ENCODE data around the gene LRRC25. TPM values are rescaled to one million over a fixed set of nuclear protein-coding genes. Genes with fewer than 3 reads are reported as not detected.
A peak's percentile ranks its signal among the peaks of the same experiment; 100 is the strongest.

Gene LRRC25
- total and polyA plus RNA-seq, 3 experiments from 2014 or later = 0.26 to 0.31 TPM; not detected in 1

- peak overlapping the region; percentile 66 to 96 (median 94) for H3K27ac Mint-ChIP-seq
- CTCF ChIA-PET = interaction anchor here (0.9 to 1.1 kb wide), 2 partner anchors 10 to 70 kb away, joined by 3 to 4 read pairs; no protein-coding TSS in a partner anchor
Measured at GRCh38 chr19:18425515-18426415, 28.3 kb upstream of the LRRC25 start.

GRCh38 chr19:18424890-18425514, 27.6 kb upstream of the LRRC25 start:
- Histone ChIP-seq H3K27me3 (ENCODE audit: insufficient read depth, low read length, poor library complexity, severe bottlenecking) (no peaks in the 10 kb centered on the region), H3K36me3 (ENCODE audit: insufficient read depth, low read length) (no peaks in the 10 kb centered on the region), H3K27ac (ENCODE audit: low read depth, low read length) (no peak overlapping the region), H3K9me3 (ENCODE audit: low read length) (no peaks in the 10 kb centered on the region), H3K4me1 (ENCODE audit: insufficient read depth, low read length) (peaks cover 60% of the 10 kb centered on the region), H3K4me3 (ENCODE audit: low read length) (no peak overlapping the region)
- Mint-ChIP-seq H3K4me1 (peaks cover 52 to 88% (median 54%) of the 10 kb centered on the region in 3 donors), H3K36me3 (peaks cover 0 to 5% (median 0%) of the 10 kb centered on the region in 3 donors), H3K9me3 (no peaks in the 10 kb centered on the region), H3K27me3 (peaks cover 0 to under 1% of the 10 kb centered on the region in 2 donors), H3K4me3 (no peak overlapping the region), H3K27ac (peak overlapping the region in 6 of 8 donors; percentile 29 to 95 (median 76))
- CTCF ChIA-PET = interaction anchor here (1.1 kb wide), 1 partner anchor 11 kb away, joined by 4 read pairs; no protein-coding TSS in a partner anchor
- POLR2A ChIA-PET = interaction anchor here (0.6 to 6.5 kb wide), 3 partner anchors 9 to 143 kb away, joined by 3 to 42 read pairs (median 3); partner anchors contain the start of gene JUND
- peak in 1 of 5 donors; percentile 46 for DNase-seq

More at GRCh38 chr19:18425515-18426415, 28.3 kb upstream of the LRRC25 start:
- H3K36me3 Mint-ChIP-seq = peaks cover 0 to 1% (median 0%) of the 10 kb centered on the region in 3 donors
- Histone ChIP-seq H3K36me3 (ENCODE audit: insufficient read depth, low read length) (no peaks in the 10 kb centered on the region), H3K4me1 (ENCODE audit: insufficient read depth, low read length) (peaks cover 63% of the 10 kb centered on the region), H3K4me3 (ENCODE audit: low read length) (no peak overlapping the region), H3K27me3 (ENCODE audit: insufficient read depth, low read length, poor library complexity, severe bottlenecking) (no peaks in the 10 kb centered on the region), H3K27ac (ENCODE audit: low read depth, low read length) (no peak overlapping the region), H3K9me3 (ENCODE audit: low read length) (no peaks in the 10 kb centered on the region)
- peak overlapping the region in 6 of 7 donors; percentile 29 to 66 (median 62) for H3K4me3 Mint-ChIP-seq
- peak in 1 of 5 donors; percentile 61 for DNase-seq
- POLR2A ChIA-PET = interaction anchor here (0.6 to 1.1 kb wide), 2 partner anchors 10 to 144 kb away, joined by 3 read pairs; partner anchors contain the start of gene JUND
- H3K9me3 Mint-ChIP-seq = no peaks in the 10 kb centered on the region
- H3K4me1 Mint-ChIP-seq = peaks cover 46 to 86% (median 51%) of the 10 kb centered on the region in 3 donors
- H3K27me3 Mint-ChIP-seq = no peaks in the 10 kb centered on the region

GRCh38 chr19:18424122-18424889, 26.9 kb upstream of the LRRC25 start:
- Mint-ChIP-seq H3K27me3 (peaks cover 0 to 2% of the 10 kb centered on the region in 2 donors), H3K4me3 (peak overlapping the region in 5 of 7 donors; percentile 37 to 94 (median 69))
- CTCF ChIA-PET = interaction anchor here (1.8 kb wide), 1 partner anchor 14 kb away, joined by 13 read pairs; no protein-coding TSS in a partner anchor

GRCh38 chr19:18423258-18424020, 26.0 kb upstream of the LRRC25 start:
- Histone ChIP-seq H3K4me1 (ENCODE audit: insufficient read depth, low read length) (peaks cover 55% of the 10 kb centered on the region), H3K9me3 (ENCODE audit: low read length) (no peaks in the 10 kb centered on the region), H3K36me3 (ENCODE audit: insufficient read depth, low read length) (no peaks in the 10 kb centered on the region), H3K27me3 (ENCODE audit: insufficient read depth, low read length, poor library complexity, severe bottlenecking) (no peaks in the 10 kb centered on the region), H3K4me3 (ENCODE audit: low read length) (peak overlapping the region; percentile 44), H3K27ac (ENCODE audit: low read depth, low read length) (peak overlapping the region; percentile 47)
- ChIA-PET POLR2A (interaction anchor here (6.5 kb wide), 1 partner anchor 12 kb away, joined by 42 read pairs; no protein-coding TSS in a partner anchor), CTCF (interaction anchor here (1.3 to 1.8 kb wide), 2 partner anchors 13 to 149 kb away, joined by 5 to 13 read pairs; partner anchors contain the start of gene UBA52)
- H3K36me3 Mint-ChIP-seq = peaks cover 0 to 6% (median 0%) of the 10 kb centered on the region in 3 donors
- peaks cover 54 to 86% (median 55%) of the 10 kb centered on the region in 3 donors for H3K4me1 Mint-ChIP-seq
- H3K27me3 Mint-ChIP-seq = peaks cover 0 to 2% of the 10 kb centered on the region in 2 donors
- H3K27ac Mint-ChIP-seq = peak overlapping the region; percentile 92 to 99 (median 96)
- H3K9me3 Mint-ChIP-seq = no peaks in the 10 kb centered on the region
- peak overlapping the region; percentile 77 to 98 (median 93) for H3K4me3 Mint-ChIP-seq
- DNase-seq = peak in 1 of 5 donors; percentile 46

More at GRCh38 chr19:18424122-18424889, 26.9 kb upstream of the LRRC25 start:
- Mint-ChIP-seq H3K36me3 (peaks cover 0 to 6% (median 0%) of the 10 kb centered on the region in 3 donors), H3K4me1 (peaks cover 49 to 83% (median 49%) of the 10 kb centered on the region in 3 donors), H3K9me3 (no peaks in the 10 kb centered on the region), H3K27ac (peak overlapping the region in 6 of 8 donors; percentile 50 to 97 (median 90))
- POLR2A ChIA-PET = interaction anchor here (0.5 to 6.5 kb wide), 2 partner anchors 11 to 25 kb away, joined by 3 to 42 read pairs; no protein-coding TSS in a partner anchor
- Histone ChIP-seq H3K27me3 (ENCODE audit: insufficient read depth, low read length, poor library complexity, severe bottlenecking) (no peaks in the 10 kb centered on the region), H3K36me3 (ENCODE audit: insufficient read depth, low read length) (no peaks in the 10 kb centered on the region), H3K9me3 (ENCODE audit: low read length) (no peaks in the 10 kb centered on the region), H3K27ac (ENCODE audit: low read depth, low read length) (no peak overlapping the region), H3K4me3 (ENCODE audit: low read length) (no peak overlapping the region), H3K4me1 (ENCODE audit: insufficient read depth, low read length) (peaks cover 53% of the 10 kb centered on the region)
- DNase-seq = peak in 1 of 5 donors; percentile 46

GRCh38 chr19:18422530-18423191, 25.2 kb upstream of the LRRC25 start:
- Histone ChIP-seq H3K4me1 (ENCODE audit: insufficient read depth, low read length) (peaks cover 59% of the 10 kb centered on the region), H3K27me3 (ENCODE audit: insufficient read depth, low read length, poor library complexity, severe bottlenecking) (peaks cover 4% of the 10 kb centered on the region), H3K36me3 (ENCODE audit: insufficient read depth, low read length) (no peaks in the 10 kb centered on the region), H3K9me3 (ENCODE audit: low read length) (no peaks in the 10 kb centered on the region), H3K4me3 (ENCODE audit: low read length) (peak overlapping the region; percentile 44), H3K27ac (ENCODE audit: low read depth, low read length) (peak overlapping the region; percentile 47)
- CTCF ChIA-PET = interaction anchor here (0.9 to 1.8 kb wide), 5 partner anchors 12 to 150 kb away, joined by 3 to 13 read pairs (median 5); partner anchors contain the start of gene UBA52
- peaks cover 0 to 2% of the 10 kb centered on the region in 2 donors for H3K27me3 Mint-ChIP-seq
- peaks cover 0 to 5% (median 0%) of the 10 kb centered on the region in 3 donors for H3K36me3 Mint-ChIP-seq
- H3K27ac Mint-ChIP-seq = peak overlapping the region; percentile 92 to 99 (median 96)
- POLR2A ChIA-PET = interaction anchor here (6.5 kb wide), 1 partner anchor 13 kb away, joined by 42 read pairs; no protein-coding TSS in a partner anchor
- peak overlapping the region; percentile 77 to 98 (median 93) for H3K4me3 Mint-ChIP-seq
- DNase-seq = peak in 4 of 5 donors; percentile 31 to 70 (median 44)
- peaks cover 61 to 87% (median 62%) of the 10 kb centered on the region in 3 donors for H3K4me1 Mint-ChIP-seq
- H3K9me3 Mint-ChIP-seq = no peaks in the 10 kb centered on the region

- Mint-ChIP-seq H3K4me3 (peak overlapping the region; percentile 90 to 98 (median 94)), H3K27me3 (peaks cover 0 to 2% of the 10 kb centered on the region in 2 donors), H3K9me3 (no peaks in the 10 kb centered on the region), H3K36me3 (peaks cover 0 to 5% (median 0%) of the 10 kb centered on the region in 3 donors), H3K4me1 (peaks cover 65 to 86% (median 72%) of the 10 kb centered on the region in 3 donors), H3K27ac (peak overlapping the region; percentile 92 to 99 (median 95))
- peak in 1 of 5 donors; percentile 47 for DNase-seq
- H3K27me3 ChIP-seq (ENCODE audit: insufficient read depth, low read length, poor library complexity, severe bottlenecking) = peaks cover 4% of the 10 kb centered on the region
- no peak overlapping the region for H3K4me3 ChIP-seq (ENCODE audit: low read length)
- ChIA-PET POLR2A (interaction anchor here (0.6 to 8.3 kb wide), 3 partner anchors 14 to 149 kb away, joined by 4 to 97 read pairs (median 42); partner anchors contain the start of gene JUND), CTCF (interaction anchor here (0.9 to 1.5 kb wide), 4 partner anchors 11 to 33 kb away, joined by 3 to 6 read pairs (median 3); no protein-coding TSS in a partner anchor)
- H3K4me1 ChIP-seq (ENCODE audit: insufficient read depth, low read length) = peaks cover 69% of the 10 kb centered on the region
- H3K9me3 ChIP-seq (ENCODE audit: low read length) = no peaks in the 10 kb centered on the region
- no peaks in the 10 kb centered on the region for H3K36me3 ChIP-seq (ENCODE audit: insufficient read depth, low read length)
- H3K27ac ChIP-seq (ENCODE audit: low read depth, low read length) = peak overlapping the region; percentile 83
Measured at GRCh38 chr19:18421371-18421959, 24.0 kb upstream of the LRRC25 start.

All from CD8-positive, alpha-beta memory T cell (primary cell).